Lung (tissue), 12 donors: Measurements from ENCODE around the gene SBF2. TPM values are rescaled to one million over a fixed set of nuclear protein-coding genes. Genes with fewer than 3 reads are reported as not detected.
"Not testable (repeated sequence)": the region's sequence is repeated elsewhere in the genome, so short reads cannot be mapped to it uniquely, and the experiment has no call there.

Experiments used
- ATAC-seq: fragments of 200-7000 bp; cut with Tn5 transposase; one replicate; pipeline ENCODE4 v1.9.1; 2020; ENCODE audit warnings: moderate number of reproducible peaks; ENCODE audit not compliant: insufficient read depth, low FRiP score
- DNase-seq, 3 donors: peaks; one replicate each; pipeline ENCODE4 v3.0.0-alpha.2; 2013 to 2017
- H3K27ac ChIP-seq, 2 donors: one replicate each; pipeline ENCODE4 v1.5.1; 2013; ENCODE audit warnings: mild to moderate bottlenecking in 2 of 2, moderate library complexity in 2 of 2, control low read depth in 1 of 2, inconsistent platforms in 1 of 2, low read depth in 1 of 2, low read length in 1 of 2
- H3K27me3 ChIP-seq, 3 donors: one replicate each; pipeline ENCODE4 v1.5.1; 2013; ENCODE audit warnings: low read length in 2 of 3; ENCODE audit not compliant: control insufficient read depth in 3 of 3, insufficient read depth in 3 of 3
- H3K36me3 ChIP-seq, 4 donors: one replicate each; pipeline ENCODE4 v1.5.1; 2013; ENCODE audit warnings: low read length in 4 of 4, mild to moderate bottlenecking in 1 of 4, moderate library complexity in 1 of 4; ENCODE audit not compliant: control insufficient read depth in 4 of 4, insufficient read depth in 4 of 4
- H3K4me1 ChIP-seq, 5 donors: one replicate each; pipeline ENCODE4 v1.5.1; 2013; ENCODE audit warnings: low read length in 5 of 5, mild to moderate bottlenecking in 2 of 5, moderate library complexity in 1 of 5; ENCODE audit not compliant: control insufficient read depth in 5 of 5, insufficient read depth in 5 of 5
- H3K4me3 ChIP-seq: one replicate; pipeline ENCODE4 v1.5.1; 2013; ENCODE audit warnings: mild to moderate bottlenecking, control low read depth, moderate library complexity
- H3K9ac ChIP-seq, 2 donors: one replicate each; pipeline ENCODE4 v1.5.1; 2013; ENCODE audit warnings: low read length in 2 of 2, control low read depth in 1 of 2; ENCODE audit not compliant: insufficient read depth in 1 of 2
- H3K9me3 ChIP-seq, 4 donors: one replicate each; pipeline ENCODE4 v1.5.1; 2013; ENCODE audit warnings: low read length in 3 of 4, mild to moderate bottlenecking in 1 of 4, moderate library complexity in 1 of 4; ENCODE audit not compliant: control insufficient read depth in 4 of 4, insufficient read depth in 3 of 4
- CTCF ChIP-seq: IDR thresholded peaks from 2 replicates; pipeline ENCODE4 v1.5.1; 2012; ENCODE audit warnings: mild to moderate bottlenecking; ENCODE audit errors: control extremely low read depth, extremely low read depth
- WGBS, 2 donors: extraction: QIAGEN DNeasy Blood & Tissue Kit; methylation state at CpG; one replicate each; pipeline ENCODE4 v1.1.7; 2013; 5-methylcytosine and 5-hydroxymethylcytosine counted together
- polyA plus RNA-seq, 2 donors: library from polyadenylated mRNA; stranded (reverse); fragments of 200-250 nt; gene quantifications; one replicate each; pipeline ENCODE4 v1.2.1, GENCODE V29; 2013
- total RNA-seq, 2 donors: library from RNA; depleted of rRNA in 1 of 2; stranded (reverse); fragments of >200 nt in 1 of 2; gene quantifications; one replicate each; pipeline ENCODE4 v1.2.1, GENCODE V29; 2014 to 2021
- donor health status: control.
- donor health status: control.
- donor health status: Bipolar disorder and iron deficiency.
- donor health status: healthy.
- donor health status: DM: yes; HTN: yes; CAD: no.

Gene SBF2
- total and polyA plus RNA-seq, 4 donors = 4.4 to 104 (median 24.9) TPM

GRCh38 chr11:10263929-10264328 lies 30.1 kb downstream of the SBF2 start:
- no peak overlapping the region for H3K4me3 ChIP-seq
- H3K36me3 ChIP-seq = peaks cover 0 to under 1% (median 0%) of the 10 kb centered on the region in 4 donors
- peaks cover 0 to 7% (median 2%) of the 10 kb centered on the region in 5 donors for H3K4me1 ChIP-seq
- no peaks in the 10 kb centered on the region for H3K27me3 ChIP-seq
- H3K9ac ChIP-seq = no peak overlapping the region
- H3K9me3 ChIP-seq = no peaks in the 10 kb centered on the region
- no peak for DNase-seq
- H3K27ac ChIP-seq = no peak overlapping the region
- TF ChIP-seq CTCF = no peak
- no peak for ATAC-seq

GRCh38 chr11:10261821-10262220 lies 32.2 kb downstream of the SBF2 start:
- no peaks in the 10 kb centered on the region for H3K36me3 ChIP-seq
- no peak for TF ChIP-seq CTCF
- ATAC-seq (no peak), DNase-seq (no peak)
- no peaks in the 10 kb centered on the region for H3K9me3 ChIP-seq
- H3K4me3 ChIP-seq = no peak overlapping the region
- H3K9ac ChIP-seq = no peak overlapping the region
- H3K27ac ChIP-seq = no peak overlapping the region
- H3K4me1 ChIP-seq = peaks cover 0 to 8% (median 4%) of the 10 kb centered on the region in 5 donors
- no peaks in the 10 kb centered on the region for H3K27me3 ChIP-seq

DNA sequence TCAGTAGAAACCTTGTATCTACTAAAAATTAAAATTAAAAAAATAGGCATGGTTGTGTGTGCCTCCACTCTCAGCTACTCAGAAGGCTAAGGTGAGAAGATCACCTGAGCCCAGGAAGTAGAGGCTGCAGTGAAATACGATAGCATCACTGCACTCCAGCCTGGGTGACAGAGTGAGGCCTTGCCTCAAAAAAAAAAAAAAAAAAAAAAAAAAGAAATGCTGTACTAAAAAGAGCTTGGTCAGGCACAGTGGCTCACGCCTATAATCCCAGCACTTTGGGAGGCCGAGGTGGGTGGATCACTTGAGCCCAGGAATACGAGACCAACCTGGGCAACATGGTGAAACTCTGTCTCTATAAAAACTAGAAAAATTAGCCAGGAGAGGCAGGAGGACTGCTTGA lies 36.5 kb downstream of the SBF2 start:
- H3K27me3 ChIP-seq = no peaks in the 10 kb centered on the region
- DNase-seq = no peak
- no peak for TF ChIP-seq CTCF
- H3K27ac ChIP-seq = no peak overlapping the region
- no peak overlapping the region for H3K4me3 ChIP-seq
- H3K9ac ChIP-seq = no peak overlapping the region
- H3K36me3 ChIP-seq = no peaks in the 10 kb centered on the region
- H3K9me3 ChIP-seq = no peaks in the 10 kb centered on the region
- H3K4me1 ChIP-seq = peaks cover 0 to 11% (median 5%) of the 10 kb centered on the region in 5 donors
- WGBS, 2 donors = 87 to 94% methylated on average over 4 of the region's 4 CpGs
- no peak for ATAC-seq

- no peak for TF ChIP-seq CTCF
- Histone ChIP-seq H3K4me1 (peaks cover 0 to 11% (median 5%) of the 10 kb centered on the region in 5 donors), H3K36me3 (no peaks in the 10 kb centered on the region), H3K27ac (no peak overlapping the region), H3K9me3 (no peaks in the 10 kb centered on the region), H3K4me3 (no peak overlapping the region), H3K27me3 (no peaks in the 10 kb centered on the region), H3K9ac (no peak overlapping the region)
- ATAC-seq (no peak), DNase-seq (no peak)
- 50 to 56% methylated on average over 3 of the region's 3 CpGs for WGBS, 2 donors
These were observed 38.5 kb downstream of the SBF2 start for GRCh38 chr11:10255388-10256125.

DNA sequence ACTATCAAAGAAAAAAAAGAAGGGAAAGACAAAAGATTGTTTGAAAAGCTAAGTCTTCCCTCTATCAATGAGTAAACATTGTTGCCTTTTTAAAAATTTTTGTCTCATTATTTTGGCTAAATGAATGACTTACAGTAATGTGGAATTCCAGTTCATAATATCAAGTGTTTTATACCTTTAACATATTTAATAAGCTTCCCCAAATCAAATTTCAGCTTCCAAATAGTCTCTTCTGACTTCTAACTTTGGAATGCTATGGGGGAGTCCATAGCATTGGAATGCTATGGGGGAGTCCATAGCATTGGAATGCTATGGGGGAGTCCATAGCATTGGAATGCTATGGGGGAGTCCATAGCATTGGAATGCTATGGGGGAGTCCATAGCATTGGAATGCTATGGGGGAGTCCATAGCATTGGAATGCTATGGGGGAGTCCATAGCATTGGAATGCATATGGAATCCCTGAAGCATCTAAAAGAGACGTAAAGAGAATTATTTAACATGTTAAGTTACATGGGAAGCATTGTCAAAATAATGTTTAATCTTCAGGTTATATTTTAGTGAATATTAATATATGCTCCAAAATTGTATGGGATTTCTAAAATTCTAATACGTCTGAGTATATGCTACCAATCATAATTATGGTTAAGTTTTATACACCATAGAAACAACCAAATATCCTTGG lies 44.4 kb downstream of the SBF2 start:
- H3K4me3 ChIP-seq, DNase-seq, H3K27me3 ChIP-seq, ATAC-seq, H3K27ac ChIP-seq, H3K36me3 ChIP-seq, H3K4me1 ChIP-seq, H3K9ac ChIP-seq, H3K9me3 ChIP-seq: not testable (repeated sequence)
- 97 to 98% methylated on average over 2 of the region's 2 CpGs for WGBS, 2 donors
